Activated CD4-positive, alpha-beta memory T cell treated with anti-CD3 and anti-CD28 coated beads, Interleukin-2, amount 10 ng/mL, durations not matched to agents 7 days and 5 days (primary cell): ENCODE data around the gene XRCC3. TPM values are rescaled to one million over a fixed set of nuclear protein-coding genes. Genes with fewer than 3 reads are reported as not detected.

Experiments
- CTCF ChIA-PET: fragments of 350-600 bp; sonication (Branson Sonifier 250); formaldehyde crosslinking; loops from one replicate; lab custom pipeline; 2021; ENCODE audit warnings: antibody characterized with exemption, inconsistent platforms; lab: Charles Lee
- POLR2A ChIA-PET: fragments of 350-600 bp; sonication (Branson Sonifier 250); formaldehyde crosslinking; loops from one replicate; lab custom pipeline; 2021; ENCODE audit warnings: antibody characterized with exemption; lab: Charles Lee
- DNase-seq: peaks from one replicate; pipeline ENCODE4 v3.0.0-alpha.2; 2020
- H3K27ac Mint-ChIP-seq: one replicate; pipeline ENCODE4 v1.8.0; 2021; ENCODE audit warnings: mild to moderate bottlenecking, mixed read lengths
- H3K27me3 Mint-ChIP-seq: one replicate; pipeline ENCODE4 v1.8.0; 2021; ENCODE audit warnings: mixed read lengths
- H3K36me3 Mint-ChIP-seq: one replicate; pipeline ENCODE4 v1.8.0; 2021; ENCODE audit warnings: low read depth, mixed read lengths
- H3K4me1 Mint-ChIP-seq: one replicate; pipeline ENCODE4 v1.8.0; 2021; ENCODE audit warnings: mixed read lengths
- H3K4me3 Mint-ChIP-seq: one replicate; pipeline ENCODE4 v1.8.0; 2021; ENCODE audit warnings: mild to moderate bottlenecking, mixed read lengths
- H3K9me3 Mint-ChIP-seq: one replicate; pipeline ENCODE4 v1.8.0; 2021; ENCODE audit warnings: mixed read lengths
- total RNA-seq, 2 experiments: library from RNA; stranded (reverse); gene quantifications; one replicate each; pipeline ENCODE4 v1.2.3, GENCODE V29; 2021

Gene XRCC3
- total RNA-seq, 2 experiments from 2014 or later = 35.9 to 39.6 TPM

DNA sequence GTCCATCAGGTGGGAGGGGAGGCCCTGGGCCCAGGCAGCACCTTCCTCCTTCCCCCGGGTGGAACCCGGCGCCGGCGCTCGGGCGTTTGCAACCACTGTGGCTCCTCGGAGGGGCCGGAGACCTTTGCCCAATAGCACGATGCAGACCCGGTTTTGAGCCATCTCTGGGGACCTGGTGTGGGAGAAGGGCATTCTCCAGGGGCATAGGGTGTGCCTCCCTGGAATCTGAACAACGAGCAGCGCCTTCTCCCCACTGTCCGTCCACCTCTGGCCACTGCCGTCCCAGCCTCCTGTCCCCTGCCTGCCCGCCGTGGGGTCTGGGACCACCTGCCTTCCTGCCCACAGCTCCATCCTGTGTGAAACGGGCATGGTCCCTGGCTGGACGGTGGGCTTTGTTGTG, 12.9 kb upstream of the XRCC3 start:
- Mint-ChIP-seq H3K4me3 (no peak overlapping the region), H3K4me1 (no peaks in the 10 kb centered on the region), H3K9me3 (no peaks in the 10 kb centered on the region), H3K27ac (no peak overlapping the region), H3K36me3 (peaks cover 5% of the 10 kb centered on the region), H3K27me3 (no peaks in the 10 kb centered on the region)
- ChIA-PET POLR2A (no interaction called here), CTCF (no interaction called here)
- no peak for DNase-seq

DNA sequence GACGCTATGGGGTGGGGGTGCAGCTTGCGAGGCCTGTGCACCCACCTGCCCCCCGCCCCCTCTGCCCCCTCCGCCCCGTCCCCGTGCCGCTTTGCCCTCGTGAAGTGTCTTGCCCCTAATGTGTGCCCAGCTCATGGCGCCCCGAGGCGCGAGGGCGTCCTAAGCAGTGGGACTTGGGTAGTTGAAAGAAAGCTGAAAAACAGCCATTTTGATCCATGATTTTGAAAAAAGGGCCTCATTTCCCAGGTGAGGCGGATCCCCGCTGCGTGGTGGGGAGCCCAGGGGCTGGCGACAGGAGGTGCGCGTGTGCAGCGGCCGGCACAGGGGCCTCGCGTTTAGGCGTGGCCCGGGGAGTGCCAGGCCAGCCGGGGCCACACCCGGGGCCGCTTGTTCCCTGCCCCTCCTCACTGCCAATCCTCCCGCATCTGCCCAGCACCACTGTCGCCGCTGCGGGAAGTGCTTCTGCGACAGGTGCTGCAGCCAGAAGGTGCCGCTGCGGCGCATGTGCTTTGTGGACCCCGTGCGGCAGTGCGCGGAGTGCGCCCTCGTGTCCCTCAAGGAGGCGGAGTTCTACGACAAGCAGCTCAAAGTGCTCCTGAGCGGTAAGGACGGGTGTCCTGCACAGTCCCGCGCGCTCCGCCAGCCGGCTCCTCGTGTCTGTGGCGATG, 12.2 kb upstream of the XRCC3 start:
- H3K36me3 Mint-ChIP-seq = peaks cover 2% of the 10 kb centered on the region
- no peaks in the 10 kb centered on the region for H3K27me3 Mint-ChIP-seq
- H3K27ac Mint-ChIP-seq = no peak overlapping the region
- H3K9me3 Mint-ChIP-seq = no peaks in the 10 kb centered on the region
- ChIA-PET CTCF (no interaction called here), POLR2A (no interaction called here)
- DNase-seq = no peak
- no peaks in the 10 kb centered on the region for H3K4me1 Mint-ChIP-seq
- H3K4me3 Mint-ChIP-seq = no peak overlapping the region

- Mint-ChIP-seq H3K27me3 (no peaks in the 10 kb centered on the region), H3K4me3 (no peak overlapping the region), H3K9me3 (no peaks in the 10 kb centered on the region), H3K36me3 (peaks cover 2% of the 10 kb centered on the region), H3K4me1 (peaks cover 3% of the 10 kb centered on the region), H3K27ac (no peak overlapping the region)
- ChIA-PET POLR2A (no interaction called here), CTCF (no interaction called here)
- no peak for DNase-seq
Observed at GRCh38 chr14:103726474-103726873, 11.2 kb upstream of the XRCC3 start.

DNA sequence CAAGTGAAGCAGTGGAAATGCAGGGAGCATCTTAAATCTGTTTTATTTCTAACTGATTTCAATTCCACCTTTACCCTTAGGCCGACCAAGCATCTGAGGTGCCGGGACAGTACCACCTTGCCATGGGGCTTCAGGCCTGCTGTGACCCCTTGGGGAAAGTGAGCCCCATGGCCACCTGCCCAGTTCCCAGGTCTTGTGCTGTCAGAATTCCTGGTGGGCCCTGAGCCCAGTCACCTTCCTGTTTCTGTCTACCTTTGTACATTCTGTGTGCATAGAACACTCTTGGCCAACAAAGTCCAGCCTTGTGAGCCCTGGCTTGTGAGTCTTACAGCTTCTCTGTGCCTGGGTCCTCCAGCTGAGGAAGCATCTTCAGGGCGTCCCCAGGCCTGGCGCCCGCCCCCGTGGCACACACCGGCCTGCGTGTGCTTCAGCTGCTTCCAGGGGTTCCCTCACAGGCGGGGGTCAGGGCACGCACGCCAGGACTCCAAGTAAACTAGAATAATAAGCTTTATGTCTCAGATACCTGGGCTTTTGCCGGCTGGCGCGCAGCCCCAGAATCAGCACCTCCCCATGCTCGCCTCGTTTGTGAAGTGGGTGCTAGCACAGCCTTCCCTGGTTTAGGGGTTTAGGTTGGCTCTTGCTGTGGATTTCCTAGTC, 10.6 kb upstream of the XRCC3 start:
- no peaks in the 10 kb centered on the region for H3K9me3 Mint-ChIP-seq
- no peak overlapping the region for H3K4me3 Mint-ChIP-seq
- H3K27ac Mint-ChIP-seq = no peak overlapping the region

DNA sequence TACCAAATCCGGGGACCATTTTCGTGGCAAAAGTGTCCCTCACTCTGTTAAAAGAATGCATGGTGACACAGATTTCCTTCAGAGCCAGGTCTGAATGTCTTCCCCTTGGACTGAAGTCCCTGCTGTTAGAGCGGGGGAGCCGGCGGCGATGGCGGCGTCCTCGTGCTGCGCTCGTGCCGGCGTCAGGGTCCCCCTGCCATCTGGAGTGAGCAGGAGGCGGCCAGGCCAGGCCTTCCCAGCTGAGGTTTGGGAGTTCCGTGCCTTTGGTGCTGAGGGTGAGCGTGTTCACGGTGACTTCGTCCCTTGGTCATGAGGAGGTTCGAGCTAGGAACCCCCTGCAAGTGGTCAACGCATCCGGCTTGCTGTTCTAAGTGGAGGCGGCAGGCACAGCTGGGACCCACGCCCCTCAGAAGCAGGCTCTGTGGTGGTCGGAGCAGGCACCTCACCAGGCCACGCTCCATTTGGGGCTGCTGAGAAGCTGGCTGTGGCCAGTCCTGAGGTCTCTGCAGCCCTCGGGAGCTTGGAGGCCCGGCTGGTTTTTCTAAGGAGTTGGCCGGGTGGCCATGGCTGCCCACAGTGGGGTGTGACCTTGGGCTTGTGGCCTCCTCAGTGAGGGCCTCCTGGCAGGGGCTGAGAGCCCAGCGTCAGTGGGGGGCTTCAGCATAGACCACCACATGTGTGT, 9.9 kb upstream of the XRCC3 start:
- peaks cover 4% of the 10 kb centered on the region for H3K4me1 Mint-ChIP-seq
- POLR2A ChIA-PET = interaction anchor here (1.0 kb wide), 1 partner anchor 11 kb away, joined by 3 read pairs; no protein-coding TSS in a partner anchor
- no peaks in the 10 kb centered on the region for H3K27me3 Mint-ChIP-seq
- H3K9me3 Mint-ChIP-seq = no peaks in the 10 kb centered on the region
- CTCF ChIA-PET = no interaction called here
- H3K27ac Mint-ChIP-seq = no peak overlapping the region
- DNase-seq = no peak
- no peak overlapping the region for H3K4me3 Mint-ChIP-seq
- peaks cover 2% of the 10 kb centered on the region for H3K36me3 Mint-ChIP-seq

More for the DNA sequence above, 10.6 kb upstream of the XRCC3 start:
- Mint-ChIP-seq H3K27me3 (no peaks in the 10 kb centered on the region), H3K36me3 (peaks cover 2% of the 10 kb centered on the region), H3K4me1 (peaks cover 3% of the 10 kb centered on the region)
- CTCF ChIA-PET = no interaction called here
- no peak for DNase-seq
- POLR2A ChIA-PET = interaction anchor here (1.0 kb wide), 1 partner anchor 10 kb away, joined by 3 read pairs; no protein-coding TSS in a partner anchor

DNA sequence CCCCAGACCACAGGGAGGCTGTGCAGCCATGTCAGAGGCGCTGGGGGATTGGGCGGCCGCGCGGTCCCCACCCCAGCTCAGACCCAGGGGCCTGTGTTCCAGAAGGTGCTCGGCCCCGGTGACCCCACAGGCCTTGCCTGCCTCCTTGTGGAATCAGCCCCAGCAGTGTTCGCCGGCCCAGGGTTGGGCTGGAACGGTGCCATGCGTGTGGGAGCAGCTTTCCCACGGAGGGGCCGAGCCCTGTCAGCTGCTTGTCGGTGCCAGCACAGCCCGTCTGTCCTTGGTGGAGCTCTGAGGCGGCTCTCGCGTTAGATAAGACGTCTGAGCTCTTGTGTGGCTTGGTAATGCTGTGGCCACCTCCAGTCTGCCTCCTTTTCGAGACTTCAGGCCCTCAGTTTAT, 8.9 kb upstream of the XRCC3 start:
- no peak overlapping the region for H3K4me3 Mint-ChIP-seq
- ChIA-PET CTCF (no interaction called here), POLR2A (no interaction called here)
- H3K27me3 Mint-ChIP-seq = no peaks in the 10 kb centered on the region
- DNase-seq = no peak
- peaks cover 5% of the 10 kb centered on the region for H3K4me1 Mint-ChIP-seq
- H3K9me3 Mint-ChIP-seq = no peaks in the 10 kb centered on the region
- no peak overlapping the region for H3K27ac Mint-ChIP-seq
- no peaks in the 10 kb centered on the region for H3K36me3 Mint-ChIP-seq

DNA sequence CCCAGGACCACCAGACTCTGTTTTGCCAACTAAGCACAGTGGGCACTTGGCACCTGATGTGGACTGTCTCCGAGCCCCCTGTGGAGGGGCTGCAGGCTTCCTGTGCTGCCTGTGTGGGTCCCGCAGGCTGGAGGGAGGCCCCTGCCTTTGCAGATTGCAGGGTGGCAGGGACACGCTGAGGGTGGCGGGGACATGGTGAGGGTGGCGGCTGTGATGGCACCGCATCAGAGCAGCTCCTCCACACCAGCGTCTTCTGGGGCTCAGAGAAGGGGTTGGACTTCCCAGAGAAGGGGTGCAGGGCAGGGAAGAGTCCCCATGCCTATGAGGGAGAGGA, 8.5 kb upstream of the XRCC3 start:
- no peak overlapping the region for H3K27ac Mint-ChIP-seq
- no peak overlapping the region for H3K4me3 Mint-ChIP-seq
- CTCF ChIA-PET = no interaction called here
- no peaks in the 10 kb centered on the region for H3K9me3 Mint-ChIP-seq
- H3K36me3 Mint-ChIP-seq = no peaks in the 10 kb centered on the region
- peaks cover 8% of the 10 kb centered on the region for H3K4me1 Mint-ChIP-seq
- no peak for DNase-seq
- POLR2A ChIA-PET = no interaction called here
- no peaks in the 10 kb centered on the region for H3K27me3 Mint-ChIP-seq

DNA sequence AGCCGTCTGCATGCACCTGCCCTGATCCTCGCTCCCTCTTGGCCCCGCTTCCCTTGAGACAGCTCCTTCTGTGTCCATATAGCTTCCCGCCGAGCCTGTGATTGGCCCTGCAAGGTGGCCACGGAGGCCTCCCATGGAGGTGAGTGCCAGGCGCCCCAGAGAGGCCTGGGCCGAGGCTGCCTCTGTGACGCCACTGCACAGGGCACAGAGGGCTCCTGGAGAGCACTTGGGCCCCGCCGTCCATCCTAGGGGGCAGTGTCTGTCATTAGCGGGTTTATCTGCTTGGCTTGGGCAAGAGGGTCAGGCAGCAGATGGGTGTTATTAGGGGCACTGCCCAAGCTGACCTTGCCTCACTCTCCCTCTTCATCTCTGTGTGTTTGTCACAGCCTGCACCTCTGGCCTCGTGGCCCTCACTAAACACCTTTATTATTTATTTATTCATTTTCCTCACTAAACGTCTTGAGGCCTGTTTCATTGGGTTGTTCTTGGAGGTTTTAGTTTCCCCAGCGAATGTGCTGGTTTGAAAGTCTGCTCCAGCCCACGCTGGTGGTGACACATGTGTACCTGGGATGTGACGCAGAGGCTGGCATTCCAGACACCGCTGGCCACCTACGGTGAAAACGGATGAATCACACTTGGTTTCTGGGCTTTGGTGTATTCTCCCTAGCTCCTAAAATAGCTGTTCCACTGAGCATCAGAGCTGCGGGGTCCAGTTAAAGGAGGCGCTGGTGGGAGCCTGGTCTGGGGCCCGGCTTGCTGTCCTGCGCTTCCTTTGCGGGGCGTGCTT, 6.3 kb upstream of the XRCC3 start:
- no peaks in the 10 kb centered on the region for H3K9me3 Mint-ChIP-seq
- ChIA-PET CTCF (no interaction called here), POLR2A (no interaction called here)
- no peak overlapping the region for H3K27ac Mint-ChIP-seq
- H3K4me3 Mint-ChIP-seq = no peak overlapping the region
- no peaks in the 10 kb centered on the region for H3K27me3 Mint-ChIP-seq
- H3K36me3 Mint-ChIP-seq = peaks cover 3% of the 10 kb centered on the region
- peaks cover 22% of the 10 kb centered on the region for H3K4me1 Mint-ChIP-seq
- DNase-seq = no peak

GRCh38 chr14:103719751-103720150, 4.5 kb upstream of the XRCC3 start:
- Mint-ChIP-seq H3K4me1 (peaks cover 26% of the 10 kb centered on the region), H3K4me3 (no peak overlapping the region), H3K9me3 (no peaks in the 10 kb centered on the region), H3K36me3 (peaks cover 6% of the 10 kb centered on the region), H3K27me3 (no peaks in the 10 kb centered on the region), H3K27ac (no peak overlapping the region)
- DNase-seq = no peak
- ChIA-PET CTCF (no interaction called here), POLR2A (interaction anchor here (1.0 kb wide), 1 partner anchor 191 kb away, joined by 4 read pairs; the partner anchor contains the start of gene TRMT61A)

DNA sequence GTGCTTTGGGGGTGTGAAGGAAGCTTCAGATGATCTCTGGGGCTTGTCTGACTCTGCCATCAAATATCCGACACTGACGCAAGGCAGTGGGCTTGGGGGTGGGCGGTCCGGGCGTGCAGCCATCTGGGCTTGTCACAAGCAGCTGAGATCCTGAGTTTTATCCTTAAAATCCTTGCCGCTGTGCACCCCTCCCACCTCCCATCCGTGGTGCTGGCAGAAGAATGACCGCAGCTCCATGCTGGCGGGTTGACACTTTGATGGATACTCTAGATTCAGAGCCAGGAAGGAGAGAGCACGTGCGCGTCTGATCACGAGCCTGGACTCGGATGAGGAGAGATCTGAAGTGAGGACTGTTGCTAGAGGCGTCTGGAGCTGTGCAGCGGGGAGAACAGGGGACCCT, 3.3 kb upstream of the XRCC3 start:
- Mint-ChIP-seq H3K27ac (no peak overlapping the region), H3K4me3 (no peak overlapping the region), H3K9me3 (no peaks in the 10 kb centered on the region), H3K36me3 (peaks cover 9% of the 10 kb centered on the region), H3K4me1 (peaks cover 33% of the 10 kb centered on the region), H3K27me3 (no peaks in the 10 kb centered on the region)
- DNase-seq = no peak
- CTCF ChIA-PET = no interaction called here
- POLR2A ChIA-PET = interaction anchor here (1.0 kb wide), 1 partner anchor 190 kb away, joined by 4 read pairs; the partner anchor contains the start of gene TRMT61A

DNA sequence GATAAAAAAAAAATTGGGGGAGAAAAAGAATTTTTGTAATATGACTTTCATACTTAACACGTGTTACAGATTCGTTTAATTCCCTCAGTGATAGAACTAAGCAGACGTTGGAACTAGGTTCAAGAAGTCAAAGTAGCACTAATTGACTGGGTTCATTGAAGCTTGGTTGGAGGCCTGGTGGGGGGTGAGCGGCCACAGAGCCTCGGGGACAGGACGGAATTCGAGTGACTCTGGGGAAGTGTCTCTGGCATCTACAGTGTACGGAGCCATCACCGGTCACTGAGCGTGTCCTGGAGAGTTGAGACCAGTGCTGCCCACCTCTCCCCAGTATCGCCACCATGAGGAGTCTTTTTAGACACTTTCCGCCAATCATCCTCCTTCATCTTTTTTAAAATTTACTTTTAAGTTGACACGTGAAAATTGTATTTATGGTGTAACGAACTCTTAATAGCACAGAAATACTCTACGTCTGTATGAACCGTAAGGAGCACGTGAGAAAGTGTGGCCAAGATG, 1.7 kb upstream of the XRCC3 start:
- no peak for DNase-seq
- Mint-ChIP-seq H3K27ac (no peak overlapping the region), H3K4me1 (peaks cover 48% of the 10 kb centered on the region), H3K4me3 (peak overlapping the region; percentile 77), H3K27me3 (no peaks in the 10 kb centered on the region), H3K36me3 (peaks cover 14% of the 10 kb centered on the region), H3K9me3 (no peaks in the 10 kb centered on the region)
- CTCF ChIA-PET = no interaction called here
- POLR2A ChIA-PET = interaction anchor here (0.6 kb wide), 1 partner anchor 88 kb away, joined by 3 read pairs; the partner anchor contains the start of gene KLC1

- Mint-ChIP-seq H3K4me1 (peaks cover 50% of the 10 kb centered on the region), H3K36me3 (peaks cover 14% of the 10 kb centered on the region), H3K27ac (peak overlapping the region; percentile 47), H3K9me3 (no peaks in the 10 kb centered on the region), H3K27me3 (no peaks in the 10 kb centered on the region), H3K4me3 (peak overlapping the region; percentile 88)
- POLR2A ChIA-PET = interaction anchor here (0.6 to 1.9 kb wide), 7 partner anchors 10 to 188 kb away, joined by 3 to 15 read pairs (median 5); partner anchors contain the start of genes BAG5, KLC1 and TRMT61A
- CTCF ChIA-PET = interaction anchor here (0.9 to 1.0 kb wide), 2 partner anchors 155 to 197 kb away, joined by 3 to 4 read pairs; no protein-coding TSS in a partner anchor
- DNase-seq = peak; percentile 31
Observed at GRCh38 chr14:103716091-103716801, 995 bp upstream of the XRCC3 start.
